GM18867 (cell line): Measurements from ENCODE around the gene INMT.
A peak's percentile ranks its signal among the peaks of the same experiment; 100 is the strongest.

ENCODE experiments used
- ATAC-seq: cut with Tn5 transposase; IDR thresholded peaks from one replicate; pipeline ENCODE4 v1.9.1; 2021; ENCODE audit warnings: mild to moderate bottlenecking, moderate library complexity; ENCODE audit not compliant: unreplicated experiment

Gene INMT

GRCh38 chr7:30727061-30727945 lies 24.6 kb upstream of the INMT start:
- ATAC-seq = peak; percentile 72

- no peak for ATAC-seq
Observed at GRCh38 chr7:30728591-30729100, 23.3 kb upstream of the INMT start.

- ATAC-seq = no peak
Observed at GRCh38 chr7:30729642-30730041, 22.3 kb upstream of the INMT start.

GRCh38 chr7:30730097-30730496 lies 21.8 kb upstream of the INMT start:
- ATAC-seq = no peak

- no peak for ATAC-seq
Observed at GRCh38 chr7:30730996-30731395, 20.9 kb upstream of the INMT start.

GRCh38 chr7:30731581-30731980 lies 20.4 kb upstream of the INMT start:
- no peak for ATAC-seq

GRCh38 chr7:30732606-30733005 lies 19.3 kb upstream of the INMT start:
- no peak for ATAC-seq

- no peak for ATAC-seq
Observed at GRCh38 chr7:30733216-30733615, 18.7 kb upstream of the INMT start.

- ATAC-seq = no peak
Observed at GRCh38 chr7:30733691-30734090, 18.2 kb upstream of the INMT start.

GRCh38 chr7:30734497-30734896 lies 17.4 kb upstream of the INMT start:
- no peak for ATAC-seq

- no peak for ATAC-seq
Observed at GRCh38 chr7:30735631-30736030, 16.3 kb upstream of the INMT start.

GRCh38 chr7:30736291-30736690 lies 15.6 kb upstream of the INMT start:
- no peak for ATAC-seq

- ATAC-seq = no peak
Observed at GRCh38 chr7:30738026-30738915, 13.7 kb upstream of the INMT start.

GRCh38 chr7:30739691-30740090 lies 12.2 kb upstream of the INMT start:
- no peak for ATAC-seq

- ATAC-seq = no peak
Observed at GRCh38 chr7:30740417-30741181, 11.3 kb upstream of the INMT start.

GRCh38 chr7:30741289-30741688 lies 10.6 kb upstream of the INMT start:
- ATAC-seq = no peak

- no peak for ATAC-seq
Observed at GRCh38 chr7:30743371-30744074, 8.4 kb upstream of the INMT start.

GRCh38 chr7:30744075-30744417 lies 7.9 kb upstream of the INMT start:
- no peak for ATAC-seq

GRCh38 chr7:30745261-30745941 lies 6.5 kb upstream of the INMT start:
- ATAC-seq = no peak

GRCh38 chr7:30750010-30750409 lies 1.9 kb upstream of the INMT start:
- ATAC-seq = no peak
